ENCODE measurements around the gene CDCA5.

GRCh38 chr11:65115361-65116082, 31.7 kb upstream of the CDCA5 start:
- TF ChIP-seq CTCF (conservative IDR thresholded peaks at IDR 0.05; ENCODE audit: low read depth, low read length) = no peak
- TF ChIP-seq EZH2 (IDR thresholded peaks at IDR 0.05; ENCODE audit: borderline replicate concordance, low read depth, low read length, poor library complexity, severe bottlenecking) = no peak
